GM18511 (cell line): ENCODE measurements around the gene RRP1B.
"Not testable (repeated sequence)": the region's sequence is repeated elsewhere in the genome, so short reads cannot be mapped to it uniquely, and the experiment has no call there.

Experiments used
- ATAC-seq: cut with Tn5 transposase; IDR thresholded peaks from one replicate; pipeline ENCODE4 v1.9.1; 2021; ENCODE audit warnings: mild to moderate bottlenecking, moderate library complexity; ENCODE audit not compliant: unreplicated experiment

RRP1B gene

DNA sequence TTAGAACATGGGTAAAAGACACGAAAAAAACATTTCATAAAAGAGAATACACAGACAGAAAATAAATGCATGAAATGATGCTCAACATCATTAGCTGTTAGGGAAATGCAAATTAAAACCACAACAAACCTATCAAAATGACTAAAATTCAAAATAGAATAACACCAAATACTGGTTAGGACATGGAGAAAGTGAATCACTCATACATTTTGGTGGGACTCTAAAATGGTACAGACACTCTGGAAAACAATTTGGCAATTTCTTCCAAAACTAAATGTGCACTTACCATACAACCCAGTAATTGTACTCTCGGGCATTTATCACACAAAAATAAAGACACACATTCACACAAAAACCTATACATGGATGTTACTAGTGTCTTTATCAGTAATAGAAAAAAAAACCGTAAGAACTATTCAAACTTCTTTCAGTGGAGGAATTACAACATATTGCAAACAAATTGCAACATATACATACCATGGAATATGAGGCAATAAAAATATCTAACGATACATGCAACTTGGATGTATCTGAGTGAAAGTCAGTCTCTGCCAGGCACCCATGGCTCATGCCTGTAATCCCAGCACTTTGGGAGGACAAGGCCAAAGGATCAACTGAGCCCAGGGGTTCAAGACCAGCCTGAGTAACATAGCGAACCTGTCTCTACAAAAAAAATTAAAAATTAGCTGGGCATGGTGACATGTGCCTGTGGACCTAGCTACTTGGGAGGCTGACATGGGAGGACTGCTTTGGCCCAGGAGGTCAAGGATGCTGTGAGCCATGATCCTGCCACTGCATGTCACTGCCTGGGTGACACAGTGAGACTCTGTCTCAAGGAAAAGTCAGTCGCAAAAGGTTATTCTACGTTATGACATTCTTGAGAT, 19.6 kb upstream of the RRP1B start:
- no peak for ATAC-seq

DNA sequence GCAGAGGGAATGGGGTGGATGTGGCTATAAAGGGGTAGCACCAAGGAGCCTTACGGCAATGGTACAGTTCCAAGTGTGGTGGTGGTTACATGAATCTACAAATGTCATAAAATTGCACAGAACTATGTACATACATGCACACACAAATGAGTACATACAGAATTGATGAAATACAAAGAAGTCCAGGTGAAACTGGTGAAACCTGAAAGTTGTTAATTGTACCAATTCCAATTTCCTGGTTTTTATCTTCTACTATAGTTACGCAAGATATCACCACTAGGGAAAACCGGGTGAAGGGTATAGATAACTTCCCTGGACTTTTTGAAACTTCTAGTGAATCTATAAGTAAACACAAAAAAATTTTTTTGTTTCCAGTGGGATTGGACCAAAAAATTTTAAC, 19.0 kb upstream of the RRP1B start:
- no peak for ATAC-seq

DNA sequence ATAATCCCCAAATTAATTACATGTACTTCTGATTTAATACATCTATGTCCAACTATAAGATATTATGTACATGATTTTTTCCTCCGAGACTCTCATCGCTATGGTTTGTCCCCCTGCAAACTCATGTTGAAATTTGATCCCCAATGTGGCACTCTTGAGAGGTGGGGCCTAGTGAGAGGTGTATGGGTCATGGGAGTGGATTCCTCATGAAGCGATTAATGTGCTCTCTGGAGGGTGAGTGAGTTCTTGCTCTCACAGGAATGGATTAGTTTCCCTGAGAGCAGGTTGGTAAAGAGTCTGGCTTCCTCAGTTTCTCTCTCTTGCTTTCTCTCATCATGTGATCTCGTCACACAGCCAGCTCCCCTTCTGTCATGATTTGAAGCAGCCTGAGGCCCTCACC, 16.2 kb upstream of the RRP1B start:
- ATAC-seq = no peak

DNA sequence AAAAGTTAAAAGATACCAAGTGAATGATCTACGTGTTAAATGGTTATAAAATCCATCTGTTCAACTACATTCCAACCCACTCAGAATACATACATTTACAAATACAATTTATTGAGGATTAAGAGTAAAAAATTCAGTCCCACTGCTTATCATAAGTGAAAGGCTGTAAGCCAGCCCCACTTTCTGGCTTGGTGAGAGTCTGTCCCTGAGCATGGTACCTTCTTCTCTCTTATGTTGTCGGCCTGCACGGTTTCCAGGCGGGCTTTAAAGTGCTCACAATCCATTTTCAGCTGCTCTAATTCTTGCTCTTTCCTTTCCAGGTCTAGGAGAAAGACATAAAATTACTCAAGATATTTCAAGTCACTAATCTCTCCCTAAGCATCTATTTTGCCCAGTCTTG, 15.3 kb upstream of the RRP1B start:
- ATAC-seq = no peak

DNA sequence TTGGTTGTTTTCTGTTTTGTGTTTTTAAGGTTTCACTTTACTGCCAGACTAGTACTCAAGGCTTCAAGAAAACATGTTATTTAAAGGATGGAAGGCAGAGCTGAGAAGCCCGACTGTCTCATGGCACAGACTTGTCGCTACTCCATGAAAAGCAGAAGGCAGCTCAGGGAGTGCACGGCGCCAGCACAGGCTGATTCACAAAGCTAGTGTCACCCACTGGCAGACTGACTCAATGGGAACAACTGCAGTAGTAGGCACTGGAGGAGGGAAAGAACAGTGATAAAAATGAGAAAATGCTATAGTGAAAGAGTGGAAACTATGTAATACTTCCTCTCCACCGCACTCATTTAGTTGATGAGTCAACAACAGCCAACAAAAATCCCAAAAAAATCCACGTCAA, 14.8 kb upstream of the RRP1B start:
- no peak for ATAC-seq

DNA sequence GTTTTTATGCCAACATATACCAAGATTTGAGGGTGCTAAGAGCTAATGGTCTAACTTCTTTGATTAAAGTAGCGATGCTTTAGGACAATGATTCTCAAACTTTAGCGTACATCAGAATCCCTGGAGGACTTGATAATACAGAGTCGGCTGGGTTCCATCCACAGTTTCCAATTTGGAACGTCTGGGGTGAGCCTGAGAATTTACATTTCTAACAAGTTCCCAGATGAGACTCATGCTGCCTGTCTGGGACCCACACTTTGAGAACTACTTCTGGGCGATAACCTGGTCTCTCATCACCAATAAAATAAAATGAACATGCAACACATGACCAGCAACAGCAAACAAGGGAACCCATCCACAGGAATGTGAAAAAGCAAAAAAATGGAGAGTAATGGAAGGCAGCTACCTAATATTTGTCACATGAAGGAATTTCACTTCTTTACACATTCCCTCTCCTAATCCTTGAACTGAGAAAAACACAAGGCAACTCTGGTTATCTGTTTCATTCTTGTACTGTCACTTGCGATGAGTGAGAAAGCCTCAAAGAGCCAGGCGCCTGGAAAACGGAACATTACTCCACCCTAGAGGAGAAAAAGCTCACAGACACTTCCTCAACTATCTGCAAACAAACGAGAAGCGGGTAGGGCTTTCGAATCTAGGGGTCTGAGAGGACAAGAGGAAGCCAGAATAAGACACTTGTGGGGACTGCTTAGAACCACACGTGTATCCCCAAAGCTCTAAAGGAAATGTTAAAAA, 14.0 kb upstream of the RRP1B start:
- no peak for ATAC-seq

DNA sequence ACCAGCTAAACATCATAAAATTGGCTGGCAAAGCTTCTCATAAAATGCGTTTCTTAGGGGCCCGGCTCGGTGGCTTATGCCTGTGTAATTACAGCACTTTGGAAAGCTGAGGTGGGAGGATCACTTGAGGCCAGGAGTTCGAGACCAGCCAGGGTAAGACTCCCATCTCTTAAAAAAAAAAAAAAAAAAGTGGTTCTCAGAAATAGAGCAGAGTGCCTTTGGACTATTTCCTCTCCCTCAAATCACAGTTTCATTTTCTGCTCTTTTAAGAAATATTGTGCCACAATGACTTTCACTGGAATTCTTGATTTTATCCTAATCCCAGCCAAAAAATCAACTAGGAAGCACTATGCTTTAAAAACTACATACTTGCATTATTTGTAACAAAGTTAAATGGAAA, 13.4 kb upstream of the RRP1B start:
- no peak for ATAC-seq

DNA sequence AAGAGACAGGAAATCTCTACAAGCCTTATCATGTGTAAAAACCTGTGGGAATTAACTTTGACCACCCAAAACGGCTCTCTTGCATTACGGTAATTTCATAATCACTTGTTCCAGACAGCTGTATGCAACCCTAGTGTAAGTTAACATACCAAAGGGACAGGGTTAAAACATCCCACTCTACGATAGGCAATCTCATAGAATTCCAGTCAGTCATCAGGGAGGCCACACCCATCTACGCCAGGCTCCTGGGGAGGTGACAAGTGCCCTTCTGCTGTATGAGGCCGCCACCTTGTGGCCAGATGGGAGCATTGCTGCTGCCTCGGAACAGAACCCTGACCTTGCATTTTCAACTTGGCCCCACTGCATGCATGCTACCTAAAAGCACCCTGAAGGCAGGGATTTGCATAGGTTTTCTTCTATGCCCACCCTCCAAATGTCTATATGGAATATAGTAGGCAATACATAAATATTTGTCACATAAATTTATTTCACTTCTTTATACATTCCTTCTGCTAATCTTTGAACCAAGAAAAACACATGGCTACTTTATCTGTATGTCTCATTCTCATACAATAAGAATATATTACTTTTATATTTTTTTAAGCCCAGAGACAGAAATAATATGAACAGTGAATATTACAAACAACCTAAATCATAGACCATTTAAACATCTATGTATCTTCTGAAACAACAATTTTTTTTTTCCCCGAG, 12.7 kb upstream of the RRP1B start:
- peak; percentile 68 for ATAC-seq

DNA sequence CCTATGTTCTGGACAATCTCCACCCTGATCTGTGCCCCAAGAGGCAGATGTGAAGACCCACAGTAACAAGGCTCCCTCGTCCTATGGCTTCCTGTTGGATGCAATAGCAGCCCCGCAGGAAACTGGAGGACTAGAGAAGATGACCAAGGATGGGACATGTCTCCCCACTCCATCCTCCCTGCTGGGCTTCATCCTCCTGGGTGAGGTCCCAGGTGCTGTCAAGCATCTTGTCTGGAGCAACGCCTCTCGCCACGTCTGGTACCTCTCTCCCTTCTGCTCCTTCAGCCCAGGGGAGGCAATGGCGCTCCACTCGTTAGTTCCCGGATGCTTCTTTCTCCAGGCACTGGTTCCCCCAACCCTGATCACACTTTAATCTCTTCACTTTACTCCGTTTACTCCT, 11.2 kb upstream of the RRP1B start:
- no peak for ATAC-seq

DNA sequence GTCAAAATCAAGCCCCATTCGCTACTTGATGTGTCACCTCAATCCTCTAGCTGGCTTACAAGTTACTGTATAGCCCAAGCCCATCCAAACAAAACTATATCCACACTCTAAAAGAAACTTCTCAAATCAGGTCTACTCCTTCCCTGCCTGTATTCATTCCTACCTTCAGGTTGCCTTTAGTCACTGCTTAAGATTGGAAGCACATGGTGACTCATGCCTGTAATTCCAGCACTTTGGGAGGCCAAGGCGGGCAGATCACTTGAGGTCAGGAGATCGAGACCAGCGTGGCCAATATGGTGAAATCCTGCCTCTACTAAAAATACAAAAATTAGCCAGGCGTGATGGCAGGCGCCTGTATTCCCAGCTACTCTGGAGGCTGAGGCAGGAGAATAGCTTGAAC, 7.4 kb upstream of the RRP1B start:
- ATAC-seq = not testable (repeated sequence)

DNA sequence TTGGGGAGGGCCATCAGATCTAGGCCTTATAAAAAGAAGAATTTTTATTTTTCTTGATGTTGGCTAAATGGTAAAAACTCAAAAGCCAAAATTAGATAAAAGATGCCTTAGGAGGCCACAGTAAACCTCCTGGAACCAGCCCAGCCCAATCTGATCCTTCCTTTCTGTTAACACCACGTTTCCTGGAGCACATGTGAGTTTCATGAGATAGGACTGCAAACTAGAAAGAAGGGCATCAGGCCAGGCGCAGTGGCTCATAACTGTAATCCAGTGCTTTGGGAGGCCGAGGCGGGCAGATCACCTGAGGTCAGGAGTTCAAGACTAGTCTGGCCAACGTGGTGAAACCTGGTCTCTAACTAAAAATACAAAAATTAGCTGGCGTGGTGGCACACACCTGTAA, 6.7 kb upstream of the RRP1B start:
- ATAC-seq = no peak

DNA sequence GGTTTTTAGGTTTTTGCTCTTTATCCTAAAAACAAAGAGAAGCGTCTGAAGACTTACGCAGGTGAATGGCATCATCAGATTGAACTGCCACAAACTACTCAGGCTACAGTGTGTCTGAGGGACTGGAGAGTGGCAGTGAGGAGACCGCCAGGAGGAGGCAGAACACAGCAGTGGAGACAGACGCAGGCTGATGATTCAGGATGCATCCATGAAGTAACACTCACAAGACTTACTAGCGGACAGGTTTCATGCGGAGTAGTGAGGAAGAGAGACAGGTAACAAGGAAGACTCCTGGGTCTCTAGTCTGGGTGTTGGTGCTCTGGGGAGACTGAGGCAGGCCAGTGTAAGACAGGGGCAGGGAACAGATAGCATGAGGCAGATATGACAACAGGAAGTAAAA, 5.7 kb upstream of the RRP1B start:
- no peak for ATAC-seq

DNA sequence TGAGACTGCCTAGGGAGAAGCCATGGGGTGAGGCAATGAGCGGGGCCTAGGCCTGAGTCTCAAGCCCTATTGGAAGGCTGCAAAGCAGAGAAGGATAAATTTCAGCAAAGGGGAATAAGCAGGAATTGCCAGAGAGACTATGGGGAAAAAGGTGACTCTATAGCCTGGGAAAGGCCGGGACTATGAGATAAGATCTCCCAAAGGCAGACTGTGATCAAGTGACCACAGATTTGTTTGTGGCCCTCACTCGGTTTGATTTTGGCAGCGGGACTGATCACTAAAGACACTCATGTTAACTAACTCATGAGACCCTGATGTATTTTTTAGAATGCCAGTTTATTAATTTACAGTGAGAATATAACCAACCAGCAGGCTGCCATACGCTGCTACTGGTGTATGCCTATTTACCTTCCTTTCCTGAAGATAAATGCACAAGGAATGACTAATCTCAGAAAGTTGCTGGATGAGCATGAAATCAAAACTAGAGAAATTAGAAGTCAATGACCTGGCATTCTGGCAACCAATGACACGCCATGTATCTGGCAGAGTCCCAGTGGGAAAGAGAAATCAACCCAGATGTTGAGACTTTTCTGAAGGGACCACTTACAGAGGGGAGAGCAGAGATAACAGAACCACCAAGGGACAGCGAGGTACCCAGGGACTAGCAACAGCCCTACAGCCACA, 4.4 kb upstream of the RRP1B start:
- no peak for ATAC-seq

DNA sequence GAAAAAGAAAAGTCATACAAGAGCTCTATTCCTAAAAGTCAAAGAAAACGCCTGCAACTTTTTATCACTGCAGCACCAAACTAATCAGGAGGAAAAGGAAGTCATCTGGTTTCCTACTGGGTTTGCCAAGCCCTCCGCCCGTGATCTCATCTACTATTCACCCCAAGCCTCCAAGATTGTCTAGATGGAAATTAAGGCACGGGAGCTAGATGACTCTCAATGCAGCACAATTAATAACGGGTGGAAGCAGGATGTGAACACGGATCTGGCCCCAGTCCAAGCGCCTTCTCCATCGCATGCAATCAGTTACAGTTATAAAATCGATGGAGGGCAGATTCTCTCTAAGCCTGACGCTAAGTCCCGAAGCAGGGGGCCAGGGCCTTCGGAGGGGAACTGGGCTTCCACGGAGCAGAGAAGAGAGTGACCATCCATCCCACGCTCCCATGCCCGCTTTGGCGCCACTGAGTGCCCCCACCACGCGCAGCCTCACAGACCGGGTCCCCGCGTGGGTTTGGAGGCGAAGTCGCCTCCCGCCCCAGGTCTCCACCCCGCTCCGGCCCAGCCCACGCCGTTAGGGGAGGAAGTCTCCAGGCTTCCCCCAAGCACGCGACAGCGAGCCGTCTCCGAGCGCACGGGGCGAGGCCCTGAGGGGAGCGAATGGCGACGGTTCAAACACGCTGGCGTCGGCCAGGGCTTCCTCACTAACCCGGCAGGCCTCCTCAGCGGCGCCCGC, 1.8 kb upstream of the RRP1B start:
- ATAC-seq = no peak

DNA sequence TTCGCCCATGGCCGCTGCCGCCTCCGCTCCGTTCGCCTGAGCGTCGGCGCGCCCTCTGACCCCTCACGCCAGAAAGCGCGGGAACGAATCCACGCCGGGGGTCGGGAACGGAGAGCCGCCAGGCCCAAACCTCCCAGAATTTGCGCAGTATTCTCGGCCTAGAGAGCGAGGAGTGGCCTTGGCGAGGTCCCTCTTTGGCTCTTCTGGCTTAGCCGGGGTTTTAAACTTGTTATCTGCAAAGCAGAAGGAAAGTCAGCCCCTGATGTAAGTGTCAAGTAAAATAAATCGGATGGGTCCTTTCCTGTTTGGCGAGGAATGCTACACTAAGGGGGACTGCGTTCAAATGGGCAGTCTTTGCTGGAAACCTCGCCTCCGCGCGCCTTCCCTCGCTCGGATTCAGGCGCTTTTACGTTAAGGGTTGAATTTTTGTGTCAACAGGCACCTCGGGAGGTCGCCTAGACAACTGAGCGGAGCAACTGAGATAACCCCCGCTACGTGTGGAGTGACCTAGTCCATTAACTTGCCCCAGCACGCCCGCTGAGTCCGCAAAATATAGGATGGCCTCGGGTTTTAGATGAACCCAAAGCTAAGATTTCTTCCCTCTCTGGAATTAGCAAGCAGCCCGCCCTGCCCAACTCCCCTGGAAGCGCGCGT, 1.1 kb upstream of the RRP1B start:
- no peak for ATAC-seq

DNA sequence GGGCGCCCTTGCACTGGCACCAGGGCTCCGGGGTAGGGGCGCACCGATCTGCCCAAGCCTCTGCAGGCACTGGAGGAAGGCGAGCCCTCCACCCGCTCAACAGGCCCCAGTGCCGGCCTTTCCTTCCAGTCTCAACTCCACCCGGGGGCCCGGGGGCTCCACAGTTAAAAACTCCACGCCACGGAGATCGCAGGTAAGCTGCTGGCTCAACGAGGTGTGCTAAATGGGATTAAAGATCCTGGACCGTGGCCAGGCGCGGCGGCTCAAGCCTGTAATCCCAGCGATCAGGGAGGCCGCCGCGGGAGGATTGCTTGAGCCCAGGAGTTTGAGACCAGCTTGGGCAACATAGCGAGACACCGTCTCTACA, 608 bp upstream of the RRP1B start:
- ATAC-seq = no peak

DNA sequence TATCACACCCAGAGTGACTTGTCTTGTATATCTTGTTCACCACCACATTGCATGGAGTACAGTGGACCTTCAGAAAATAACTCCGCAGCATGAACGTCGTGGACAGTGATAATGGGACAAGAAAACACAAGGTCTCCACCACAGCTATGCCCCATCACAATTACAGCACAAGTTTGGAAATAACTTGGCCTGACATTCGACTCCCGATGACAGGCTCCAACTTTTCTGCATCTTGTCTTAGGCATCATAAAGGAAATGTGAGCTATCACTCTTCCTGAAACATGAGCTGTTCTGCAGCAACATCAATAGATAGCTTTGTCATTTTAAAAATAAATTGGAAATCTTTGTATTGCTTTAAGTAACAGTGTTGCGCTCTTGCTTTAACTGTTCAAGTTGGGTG, 2.9 kb downstream of the RRP1B start:
- ATAC-seq = no peak

DNA sequence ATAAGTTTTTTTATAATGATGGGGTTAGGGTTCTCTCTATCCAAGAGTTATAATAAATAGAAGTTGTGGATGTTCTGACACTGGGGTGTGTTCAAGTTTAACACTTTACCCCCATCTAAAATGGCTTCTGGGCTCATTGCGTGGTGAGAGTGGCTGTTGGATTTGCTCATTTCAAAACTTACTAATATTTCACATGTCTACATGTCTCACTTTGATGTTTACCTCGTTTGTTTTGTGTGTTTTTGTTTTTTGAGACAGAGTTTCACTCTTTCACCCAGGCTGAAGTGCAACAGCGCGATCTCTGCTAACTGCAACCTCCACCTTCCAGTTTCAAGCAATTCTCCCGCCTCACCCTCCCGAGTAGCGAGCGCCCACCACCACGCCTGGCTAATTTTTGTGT, 3.7 kb downstream of the RRP1B start:
- no peak for ATAC-seq

DNA sequence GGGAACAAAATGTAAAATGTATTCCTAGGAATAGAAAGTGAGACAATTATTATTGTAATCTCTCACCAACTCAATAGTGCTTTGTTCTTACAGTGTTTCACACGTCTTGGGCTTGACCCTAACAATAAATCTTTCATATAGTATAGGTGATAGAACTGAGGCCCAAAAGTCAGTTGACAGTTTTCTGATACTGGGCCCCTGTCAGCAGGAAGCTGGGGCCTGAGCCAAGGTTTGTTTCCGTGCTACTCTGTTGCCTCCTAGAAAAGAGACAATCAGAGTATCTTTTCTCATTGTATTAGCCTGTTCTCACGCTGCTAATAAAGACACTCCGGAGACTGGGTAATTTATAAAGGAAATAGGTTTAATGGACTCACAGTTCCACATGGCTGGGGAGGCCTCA, 5.0 kb downstream of the RRP1B start:
- ATAC-seq = no peak

DNA sequence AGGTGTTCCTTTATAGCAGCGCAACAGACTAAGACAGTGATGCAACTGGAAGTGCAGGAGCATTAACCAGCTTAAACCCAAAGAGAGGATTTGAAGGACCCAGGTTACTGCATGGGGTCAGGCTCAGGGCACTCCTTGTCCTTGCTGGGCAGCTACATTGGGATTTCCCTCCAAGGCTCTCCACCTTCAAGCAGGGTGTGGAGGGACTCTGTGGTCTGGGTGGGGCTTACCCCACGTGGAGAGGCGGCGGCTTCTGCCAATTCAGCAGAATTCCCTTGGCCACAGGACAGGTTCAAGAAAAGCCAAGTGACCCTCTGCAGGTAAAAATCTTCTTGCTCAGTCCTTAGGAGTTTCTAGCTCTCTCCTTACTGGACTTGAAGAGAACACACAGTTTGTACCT, 6.5 kb downstream of the RRP1B start:
- ATAC-seq = no peak
